Keratinocyte (primary cell): ENCODE data around the gene MYCBPAP. TPM values are rescaled to one million over a fixed set of nuclear protein-coding genes. Genes with fewer than 3 reads are reported as not detected.

Experiments used
- DNase-seq: peaks from one replicate; pipeline ENCODE4 v3.0.0-alpha.2; 2011; ENCODE audit warnings: low read depth, missing footprints, low spot score
- FAIRE-seq: peaks from 2 replicates; lab custom pipeline; 2011; peaks lifted over from hg19 to GRCh38; lab: Jason Lieb, UNC
- H2AFZ ChIP-seq: 2 replicates; pipeline ENCODE4 v1.6.0; 2012; ENCODE audit warnings: low read length, control low read depth, inconsistent platforms; ENCODE audit not compliant: control insufficient read depth
- H3K27ac ChIP-seq: 2 replicates; pipeline ENCODE4 v1.5.1; 2011; ENCODE audit warnings: low read length; ENCODE audit not compliant: control insufficient read depth, insufficient read depth
- H3K27me3 ChIP-seq: 3 replicates; pipeline ENCODE4 v1.6.0; 2011; ENCODE audit warnings: low read length; ENCODE audit not compliant: control insufficient read depth, insufficient read depth; ENCODE audit errors: extremely low read depth
- H3K36me3 ChIP-seq, 2 experiments: 2 replicates in 1 of 2; 3 replicates in 1 of 2; pipeline ENCODE4 v1.5.1; 2011; ENCODE audit warnings: low read length in 2 of 2, mild to moderate bottlenecking in 1 of 2; ENCODE audit not compliant: control insufficient read depth in 2 of 2, insufficient read depth in 2 of 2; ENCODE audit errors: extremely low read depth in 1 of 2
- H3K4me1 ChIP-seq: 3 replicates; pipeline ENCODE4 v1.5.1; 2011; ENCODE audit warnings: low read length; ENCODE audit not compliant: control insufficient read depth, insufficient read depth; ENCODE audit errors: extremely low read depth
- H3K4me2 ChIP-seq: 3 replicates; pipeline ENCODE4 v1.6.0; 2011; ENCODE audit warnings: low read depth, low read length; ENCODE audit not compliant: control insufficient read depth, insufficient read depth; ENCODE audit errors: extremely low read depth
- H3K4me3 ChIP-seq, 3 experiments: fragments of 200-600 bp in 1 of 3; sonication (generic) in 1 of 3; 2 replicates in 2 of 3; 3 replicates in 1 of 3; pipeline ENCODE4 v1.5.1; 2011 to 2016; ENCODE audit warnings: low read length in 3 of 3, mild to moderate bottlenecking in 3 of 3, control low read depth in 2 of 3, inconsistent platforms in 1 of 3, low read depth in 1 of 3, mixed read lengths in 1 of 3, mixed run types in 1 of 3, moderate library complexity in 1 of 3; ENCODE audit not compliant: control insufficient read depth in 2 of 3, insufficient read depth in 2 of 3; ENCODE audit errors: extremely low read depth in 1 of 3
- H3K79me2 ChIP-seq: 2 replicates; pipeline ENCODE4 v1.6.0; 2012; ENCODE audit warnings: low read length; ENCODE audit not compliant: control insufficient read depth, insufficient read depth
- H3K9ac ChIP-seq: 3 replicates; pipeline ENCODE4 v1.6.0; 2011; ENCODE audit warnings: low read length; ENCODE audit not compliant: control insufficient read depth, insufficient read depth; ENCODE audit errors: extremely low read depth
- H3K9me1 ChIP-seq: 3 replicates; pipeline ENCODE4 v1.6.0; 2011; ENCODE audit warnings: low read length; ENCODE audit not compliant: control insufficient read depth, insufficient read depth; ENCODE audit errors: extremely low read depth
- H3K9me3 ChIP-seq: 2 replicates; pipeline ENCODE4 v1.5.1; 2012; ENCODE audit warnings: low read depth, low read length; ENCODE audit not compliant: control insufficient read depth
- H4K20me1 ChIP-seq: 3 replicates; pipeline ENCODE4 v1.6.0; 2011; ENCODE audit warnings: low read length; ENCODE audit not compliant: control insufficient read depth, insufficient read depth; ENCODE audit errors: extremely low read depth
- EZH2 ChIP-seq: IDR thresholded peaks from one replicate; pipeline ENCODE4 v1.6.1; 2012; ENCODE audit warnings: inconsistent platforms, mild to moderate bottlenecking, low read length, moderate library complexity
- dilution Hi-C: fragments of 300-500 bp; cut with MboI; formaldehyde crosslinking; loops from one replicate; pipeline ENCODE4 v1.7.0; 2020; ENCODE audit warnings: low sequenced_read_pairs; ENCODE audit not compliant: extremely low pct_ligation_motif_present
- polyA plus RNA-seq, 5 experiments: library from polyadenylated mRNA; depleted of rRNA in 3 of 5; stranded (reverse) in 3 of 5; stranded (forward) in 1 of 5; unstranded in 1 of 5; fragments of >200 nt; gene quantifications; 1 replicate in 1 of 5; 2 replicates in 3 of 5; 3 replicates in 1 of 5; pipeline versions ENCODE4 v1.2.1 to v1.2.3, GENCODE V29; 2011 to 2012; ENCODE audit warnings: missing spikeins in 2 of 5, low read depth in 1 of 5, low replicate concordance in 1 of 5
- TF ChIP-seq, protein P1 (sequence below), 3 experiments: IDR thresholded peaks in 1 of 3; conservative IDR thresholded peaks in 1 of 3; optimal IDR thresholded peaks in 1 of 3; 2 replicates in 2 of 3; 3 replicates in 1 of 3; pipeline versions ENCODE3 to v1.5.1; 2011; ENCODE audit warnings: low read length in 3 of 3, mild to moderate bottlenecking in 3 of 3, moderate library complexity in 2 of 3, control low read depth in 1 of 3, inconsistent platforms in 1 of 3; ENCODE audit not compliant: insufficient read depth in 2 of 3; ENCODE audit errors: extremely low read depth in 1 of 3

MYCBPAP gene
- polyA plus RNA-seq, 1 donor (not counting 4 experiments of a cell fraction or from before 2014, with no cell fraction given): 9.5 TPM

- dilution Hi-C loops: no loop called here
- Histone ChIP-seq H3K9ac (no peak within 1 kb of the TSS), H3K4me3 (no peak within 1 kb of the TSS)
These were observed 39.7 kb upstream of the MYCBPAP start, which contains the start of gene CHAD for GRCh38 chr17:50468304-50469207. TSS of gene CHAD (minus strand) at chr17:50468880. CDS start at chr17:50468813, 67 bp downstream.

DNA sequence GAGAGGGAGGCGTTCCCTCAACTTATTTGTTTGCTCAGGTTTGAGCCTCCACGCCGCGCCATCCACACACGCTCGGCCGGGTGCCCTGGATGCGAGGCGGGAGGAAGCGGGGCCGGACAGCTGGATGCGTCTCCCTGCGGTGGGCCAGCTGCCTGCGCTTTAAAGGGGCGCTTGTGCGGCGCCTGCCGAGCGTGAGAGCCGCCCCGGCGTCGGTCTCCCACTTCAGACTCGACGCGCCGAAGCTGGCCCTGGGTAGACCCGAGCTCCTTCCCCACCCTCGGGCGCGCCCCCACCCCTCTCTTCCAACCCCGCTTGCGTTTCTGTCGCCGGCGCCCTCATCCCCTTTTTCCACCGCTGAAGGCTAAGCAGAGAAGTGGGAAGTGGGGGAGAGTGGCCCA lies 39.0 kb upstream of the MYCBPAP start:
- Histone ChIP-seq H3K9me3 (no peaks in the 10 kb centered on the region), H4K20me1 (no peaks in the 10 kb centered on the region), H3K9me1 (no peaks in the 10 kb centered on the region), H3K4me2 (peak overlapping the region; percentile 32), H2AFZ (no peak overlapping the region), H3K79me2 (no peaks in the 10 kb centered on the region), H3K4me3 (no peak overlapping the region), H3K27ac (no peak overlapping the region), H3K4me1 (peaks cover 10% of the 10 kb centered on the region), H3K9ac (no peak overlapping the region), H3K27me3 (peaks cover 30% of the 10 kb centered on the region), H3K36me3 (peaks cover 2 to 26% of the 10 kb centered on the region in 2 experiments)
- no peak for TF ChIP-seq EZH2
- TF ChIP-seq, protein P1, sequence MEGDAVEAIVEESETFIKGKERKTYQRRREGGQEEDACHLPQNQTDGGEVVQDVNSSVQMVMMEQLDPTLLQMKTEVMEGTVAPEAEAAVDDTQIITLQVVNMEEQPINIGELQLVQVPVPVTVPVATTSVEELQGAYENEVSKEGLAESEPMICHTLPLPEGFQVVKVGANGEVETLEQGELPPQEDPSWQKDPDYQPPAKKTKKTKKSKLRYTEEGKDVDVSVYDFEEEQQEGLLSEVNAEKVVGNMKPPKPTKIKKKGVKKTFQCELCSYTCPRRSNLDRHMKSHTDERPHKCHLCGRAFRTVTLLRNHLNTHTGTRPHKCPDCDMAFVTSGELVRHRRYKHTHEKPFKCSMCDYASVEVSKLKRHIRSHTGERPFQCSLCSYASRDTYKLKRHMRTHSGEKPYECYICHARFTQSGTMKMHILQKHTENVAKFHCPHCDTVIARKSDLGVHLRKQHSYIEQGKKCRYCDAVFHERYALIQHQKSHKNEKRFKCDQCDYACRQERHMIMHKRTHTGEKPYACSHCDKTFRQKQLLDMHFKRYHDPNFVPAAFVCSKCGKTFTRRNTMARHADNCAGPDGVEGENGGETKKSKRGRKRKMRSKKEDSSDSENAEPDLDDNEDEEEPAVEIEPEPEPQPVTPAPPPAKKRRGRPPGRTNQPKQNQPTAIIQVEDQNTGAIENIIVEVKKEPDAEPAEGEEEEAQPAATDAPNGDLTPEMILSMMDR (optimal IDR thresholded peaks at IDR 0.05 in 1 of 3, IDR thresholded peaks at IDR 0.05 in 1 of 3, conservative IDR thresholded peaks at IDR 0.05 in 1 of 3; ENCODE audit: extremely low read depth in 1 of 3, insufficient read depth in 2 of 3, low read length in 3 of 3): no peak
- dilution Hi-C loops: no loop called here
- no peak for FAIRE-seq
- DNase-seq: no peak

More at GRCh38 chr17:50468304-50469207, 39.7 kb upstream of the MYCBPAP start, which contains the start of gene CHAD:
- Histone ChIP-seq H3K4me2 (peak within 1 kb of the TSS; percentile 32), H3K79me2 (no peaks in the 10 kb centered on the region), H3K27ac (no peak within 1 kb of the TSS), H3K36me3 (peaks cover 2 to 23% of the 10 kb centered on the region in 2 experiments), H3K9me1 (no peaks in the 10 kb centered on the region), H3K4me1 (peaks cover 10% of the 10 kb centered on the region), H4K20me1 (no peaks in the 10 kb centered on the region), H2AFZ (no peak within 1 kb of the TSS), H3K27me3 (peaks cover 30% of the 10 kb centered on the region), H3K9me3 (no peaks in the 10 kb centered on the region)
- DNase-seq (no peak), FAIRE-seq (no peak)
- TF ChIP-seq, protein P1 (optimal IDR thresholded peaks at IDR 0.05 in 1 of 3, IDR thresholded peaks at IDR 0.05 in 1 of 3, conservative IDR thresholded peaks at IDR 0.05 in 1 of 3; ENCODE audit: extremely low read depth in 1 of 3, insufficient read depth in 2 of 3, low read length in 3 of 3): no peak
- peak; percentile 68 for TF ChIP-seq EZH2
